ENCODE data around the gene BCL2A1. TPM values are rescaled to one million over a fixed set of nuclear protein-coding genes. Genes with fewer than 3 reads are reported as not detected.

The BCL2A1 gene
- total RNA-seq, 1 donor from 2014 or later = 1.7 TPM

DNA sequence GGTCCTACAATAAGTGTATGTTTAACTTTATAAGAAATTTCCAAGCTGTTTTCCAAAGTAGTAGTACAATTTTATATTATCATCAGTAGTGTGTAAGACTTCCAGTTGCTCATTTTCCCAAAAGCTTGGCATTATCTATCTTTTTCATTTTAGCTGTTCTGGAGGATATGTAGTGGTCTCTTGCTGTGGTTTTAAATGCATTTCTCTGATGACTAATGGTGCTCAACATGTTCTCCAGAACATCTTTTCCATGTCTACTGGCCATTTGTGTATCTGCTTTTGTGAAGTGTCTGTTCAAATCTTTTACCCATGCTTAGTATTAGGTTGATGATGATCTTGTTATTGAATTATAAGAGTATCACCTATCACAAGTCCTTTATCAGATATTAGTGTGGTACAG, 13.3 kb downstream of the BCL2A1 start:
- no peaks in the 10 kb centered on the region for H3K27me3 ChIP-seq
- no peak for TF ChIP-seq POLR2AphosphoS5 (IDR thresholded peaks at IDR 0.05; ENCODE audit: insufficient read depth in 1 of 2, low read depth in 1 of 2)
- TF ChIP-seq, protein P1, sequence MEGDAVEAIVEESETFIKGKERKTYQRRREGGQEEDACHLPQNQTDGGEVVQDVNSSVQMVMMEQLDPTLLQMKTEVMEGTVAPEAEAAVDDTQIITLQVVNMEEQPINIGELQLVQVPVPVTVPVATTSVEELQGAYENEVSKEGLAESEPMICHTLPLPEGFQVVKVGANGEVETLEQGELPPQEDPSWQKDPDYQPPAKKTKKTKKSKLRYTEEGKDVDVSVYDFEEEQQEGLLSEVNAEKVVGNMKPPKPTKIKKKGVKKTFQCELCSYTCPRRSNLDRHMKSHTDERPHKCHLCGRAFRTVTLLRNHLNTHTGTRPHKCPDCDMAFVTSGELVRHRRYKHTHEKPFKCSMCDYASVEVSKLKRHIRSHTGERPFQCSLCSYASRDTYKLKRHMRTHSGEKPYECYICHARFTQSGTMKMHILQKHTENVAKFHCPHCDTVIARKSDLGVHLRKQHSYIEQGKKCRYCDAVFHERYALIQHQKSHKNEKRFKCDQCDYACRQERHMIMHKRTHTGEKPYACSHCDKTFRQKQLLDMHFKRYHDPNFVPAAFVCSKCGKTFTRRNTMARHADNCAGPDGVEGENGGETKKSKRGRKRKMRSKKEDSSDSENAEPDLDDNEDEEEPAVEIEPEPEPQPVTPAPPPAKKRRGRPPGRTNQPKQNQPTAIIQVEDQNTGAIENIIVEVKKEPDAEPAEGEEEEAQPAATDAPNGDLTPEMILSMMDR (IDR thresholded peaks at IDR 0.05) = no peak
- no peak for TF ChIP-seq POLR2A (IDR thresholded peaks at IDR 0.05)
- H3K36me3 ChIP-seq = no peaks in the 10 kb centered on the region
- no peak for DNase-seq (ENCODE audit: extremely low spot score in 2 of 2)
- no peak overlapping the region for H3K4me3 ChIP-seq
- no peaks in the 10 kb centered on the region for H3K4me1 ChIP-seq
- no peak overlapping the region for H3K27ac ChIP-seq
- intact Hi-C loops (cut with DNase I) = no loop called here
- no peaks in the 10 kb centered on the region for H3K9me3 ChIP-seq

DNA sequence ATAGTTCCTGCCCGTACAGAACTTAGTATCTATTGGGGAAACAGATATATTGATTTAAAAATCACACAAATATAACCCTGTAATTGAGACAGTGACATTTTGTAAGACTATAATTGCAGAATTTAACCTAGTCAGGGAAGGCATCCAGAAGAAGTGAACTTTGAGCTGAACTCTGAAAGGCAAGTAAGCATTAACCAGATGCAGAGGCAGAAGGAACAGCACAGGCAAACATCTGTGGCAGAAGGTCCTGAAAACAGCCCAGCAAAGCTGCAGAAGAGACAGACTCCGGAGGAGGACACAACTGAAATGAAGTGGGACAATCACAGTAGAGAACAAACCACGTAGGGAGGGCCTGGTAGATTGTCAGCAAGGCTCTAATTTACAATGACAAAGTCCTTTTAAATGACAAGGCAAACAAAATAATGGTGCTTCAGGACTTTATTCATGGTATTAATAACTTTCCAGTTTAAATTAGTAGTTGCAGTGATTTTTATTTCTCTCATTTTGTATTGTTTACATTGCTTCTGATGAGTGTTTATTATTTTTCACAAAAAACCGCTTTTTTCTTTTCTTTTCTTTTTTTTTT, 14.5 kb downstream of the BCL2A1 start:
- H3K4me3 ChIP-seq = no peak overlapping the region
- H3K36me3 ChIP-seq = no peaks in the 10 kb centered on the region
- no peaks in the 10 kb centered on the region for H3K9me3 ChIP-seq
- no peaks in the 10 kb centered on the region for H3K4me1 ChIP-seq
- DNase-seq (ENCODE audit: extremely low spot score in 2 of 2) = no peak
- intact Hi-C loops (cut with DNase I) = no loop called here
- no peak overlapping the region for H3K27ac ChIP-seq
- H3K27me3 ChIP-seq = no peaks in the 10 kb centered on the region
- TF ChIP-seq POLR2A (IDR thresholded peaks at IDR 0.05) (no peak), POLR2AphosphoS5 (IDR thresholded peaks at IDR 0.05; ENCODE audit: insufficient read depth in 1 of 2, low read depth in 1 of 2) (no peak)
- TF ChIP-seq, protein P1 (IDR thresholded peaks at IDR 0.05) = no peak

- DNase-seq (ENCODE audit: extremely low spot score in 2 of 2) = no peak
- Histone ChIP-seq H3K36me3 (no peaks in the 10 kb centered on the region), H3K4me1 (no peaks in the 10 kb centered on the region), H3K4me3 (no peak overlapping the region), H3K9me3 (no peaks in the 10 kb centered on the region), H3K27ac (no peak overlapping the region), H3K27me3 (no peaks in the 10 kb centered on the region)
- intact Hi-C loops (cut with DNase I) = no loop called here
- no peak for TF ChIP-seq POLR2A (IDR thresholded peaks at IDR 0.05)
- TF ChIP-seq POLR2AphosphoS5 (IDR thresholded peaks at IDR 0.05; ENCODE audit: insufficient read depth in 1 of 2, low read depth in 1 of 2) = no peak
- TF ChIP-seq, protein P1 (IDR thresholded peaks at IDR 0.05) = no peak
Observed at GRCh38 chr15:79954661-79955060, 16.3 kb downstream of the BCL2A1 start.

DNA sequence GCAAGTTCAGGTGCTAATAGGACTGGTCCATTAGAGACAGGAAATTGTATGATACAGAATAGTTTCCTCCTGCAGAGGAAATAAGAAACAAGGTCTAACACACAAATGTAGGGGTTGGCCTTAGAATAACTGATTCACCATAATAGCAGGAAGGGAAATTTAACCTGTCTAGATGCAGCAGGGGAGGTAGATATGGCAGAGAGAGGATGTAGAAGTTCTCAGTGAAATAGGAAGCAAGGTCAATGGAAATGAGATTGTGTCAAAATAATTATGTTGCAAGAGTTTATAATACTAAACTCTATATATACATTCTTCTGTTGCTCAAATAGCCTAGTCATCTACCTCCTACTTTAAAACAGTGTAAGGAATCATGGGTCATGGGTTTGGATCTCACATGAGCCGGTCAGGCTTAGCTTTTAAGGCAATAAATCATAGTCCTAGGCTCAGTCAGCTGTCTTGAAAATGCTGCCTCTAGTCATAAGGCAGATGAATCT, 17.0 kb downstream of the BCL2A1 start:
- Histone ChIP-seq H3K9me3 (no peaks in the 10 kb centered on the region), H3K36me3 (no peaks in the 10 kb centered on the region), H3K4me3 (no peak overlapping the region), H3K4me1 (no peaks in the 10 kb centered on the region), H3K27ac (no peak overlapping the region), H3K27me3 (no peaks in the 10 kb centered on the region)
- no peak for DNase-seq (ENCODE audit: extremely low spot score in 2 of 2)
- intact Hi-C loops (cut with DNase I) = no loop called here
- TF ChIP-seq POLR2AphosphoS5 (IDR thresholded peaks at IDR 0.05; ENCODE audit: insufficient read depth in 1 of 2, low read depth in 1 of 2) (no peak), POLR2A (IDR thresholded peaks at IDR 0.05) (no peak)
- TF ChIP-seq, protein P1 (IDR thresholded peaks at IDR 0.05) = no peak

DNA sequence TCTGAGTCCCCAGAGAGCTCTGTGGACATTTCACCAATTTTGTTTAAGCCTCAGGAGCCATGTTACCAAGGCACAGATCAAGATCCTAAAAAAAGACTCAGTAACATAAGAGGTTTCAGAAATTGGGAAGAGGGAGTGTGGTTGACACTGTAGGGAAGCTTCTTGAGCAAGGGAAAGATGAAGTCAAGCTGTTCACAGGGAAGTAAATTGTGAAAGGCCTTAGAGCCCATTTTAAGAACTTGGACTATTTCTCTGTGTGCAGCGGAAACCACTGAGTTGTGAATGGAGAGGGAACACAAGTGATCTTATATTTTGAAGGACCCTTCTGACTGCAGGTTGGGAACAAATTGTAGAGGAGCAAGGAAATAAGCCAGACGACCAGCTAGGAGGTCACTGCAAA, 18.7 kb downstream of the BCL2A1 start:
- Histone ChIP-seq H3K27me3 (no peaks in the 10 kb centered on the region), H3K4me1 (no peaks in the 10 kb centered on the region), H3K4me3 (no peak overlapping the region), H3K9me3 (no peaks in the 10 kb centered on the region), H3K27ac (no peak overlapping the region), H3K36me3 (no peaks in the 10 kb centered on the region)
- TF ChIP-seq, protein P1 (IDR thresholded peaks at IDR 0.05) = no peak
- TF ChIP-seq POLR2AphosphoS5 (IDR thresholded peaks at IDR 0.05; ENCODE audit: insufficient read depth in 1 of 2, low read depth in 1 of 2) = no peak
- TF ChIP-seq POLR2A (IDR thresholded peaks at IDR 0.05) = no peak
- intact Hi-C loops (cut with DNase I) = no loop called here
- DNase-seq (ENCODE audit: extremely low spot score in 2 of 2) = no peak

Measured in vagina (tissue), 2 donors.